Uterus (tissue), 2 donors: ENCODE measurements around the gene IQCH.

Experiments
- CTCF ChIP-seq, 4 experiments: fragments of 200-600 bp in 2 of 4; fragments of 450-650 bp in 2 of 4; sonication (generic) in 2 of 4; IDR thresholded peaks; one replicate each; pipeline ENCODE4 v1.5.1; 2016 to 2019; ENCODE audit warnings: antibody characterized with exemption in 4 of 4, mild to moderate bottlenecking in 2 of 4, moderate library complexity in 1 of 4
- POLR2A ChIP-seq, 2 donors: fragments of 450-650 bp; IDR thresholded peaks; one replicate each; pipeline ENCODE4 v1.6.1; 2016; ENCODE audit warnings: antibody characterized with exemption in 2 of 2, mild to moderate bottlenecking in 1 of 2, moderate library complexity in 1 of 2

- no peak for TF ChIP-seq CTCF (IDR thresholded peaks at IDR 0.05)
- TF ChIP-seq POLR2A (IDR thresholded peaks at IDR 0.05): no peak
Measured at GRCh38 chr15:67335534-67336222, 81.1 kb downstream of the IQCH start.
